NCI-H1694 (cell line): Measurements from ENCODE around the gene MMEL1.
A peak's percentile ranks its signal among the peaks of the same experiment; 100 is the strongest.

ENCODE experiments used
- DNase-seq: peaks from one replicate; lab custom pipeline; 2025; lab: John Stamatoyannopoulos, UW

Gene MMEL1

DNA sequence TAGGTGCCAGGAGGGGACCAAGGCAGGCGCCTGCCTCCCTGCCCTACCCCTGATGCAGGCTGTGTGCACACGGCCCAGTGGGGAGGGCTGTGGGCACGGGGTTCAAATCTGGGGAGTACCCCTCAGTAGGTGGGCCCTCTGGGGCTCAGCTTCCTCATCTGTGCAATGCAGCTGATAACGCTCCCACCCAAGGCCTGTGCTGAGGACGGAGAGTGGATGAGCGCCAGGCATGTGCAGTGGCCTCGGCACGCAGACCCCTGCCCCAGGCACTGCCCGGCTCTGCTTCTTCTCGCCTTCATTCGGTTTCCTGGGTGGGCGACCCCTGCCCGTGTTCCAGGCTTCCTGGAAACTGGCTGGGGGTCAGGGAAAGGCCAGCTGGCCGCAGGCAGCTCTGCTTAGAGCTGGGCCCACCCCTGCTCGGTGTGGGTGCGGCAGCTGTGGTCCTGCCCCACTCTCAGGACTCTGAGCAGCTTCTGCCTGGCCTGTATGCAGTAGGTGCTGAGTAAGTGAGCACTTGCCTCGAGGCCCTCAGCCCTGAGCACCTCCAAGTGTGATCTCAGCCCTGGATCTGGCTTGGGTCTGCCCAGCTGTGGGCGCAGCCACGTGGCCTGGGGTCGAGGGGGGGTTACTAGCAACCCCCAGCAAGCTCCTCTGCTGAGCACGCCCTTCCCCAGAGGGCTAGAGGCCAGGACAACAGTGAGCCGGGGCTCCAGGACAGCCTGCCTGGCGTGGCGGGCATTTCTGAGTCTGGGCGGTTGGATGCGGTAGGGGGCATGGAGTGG lies 88.5 kb downstream of the MMEL1 start:
- no peak for DNase-seq

DNA sequence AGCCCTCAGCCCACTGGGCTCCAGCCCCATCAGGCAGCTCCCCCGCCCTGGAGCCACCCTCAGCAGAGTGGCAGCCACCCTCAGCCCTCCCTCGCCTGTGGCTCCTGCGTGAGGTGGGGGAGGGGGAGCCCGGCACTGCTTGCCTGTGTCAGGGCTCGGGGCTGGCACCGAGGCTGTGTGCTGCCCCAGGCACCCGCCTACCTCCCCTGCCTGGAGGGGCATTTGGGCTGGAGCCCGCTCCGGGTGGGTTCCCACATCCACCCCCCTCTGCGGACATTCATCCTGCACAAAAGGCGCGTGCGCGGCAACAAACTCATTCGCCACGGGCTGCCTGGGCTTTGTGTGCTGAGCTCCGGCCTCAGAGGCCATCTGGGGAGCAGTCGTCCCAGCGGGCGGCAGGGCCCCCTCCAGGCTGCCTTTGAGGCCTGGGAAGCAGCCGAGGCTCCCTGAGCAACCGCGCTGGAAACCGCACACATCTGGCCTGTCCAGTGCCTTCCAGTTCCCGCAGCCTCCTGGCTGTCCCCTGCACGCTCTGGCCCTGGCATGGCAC lies 89.2 kb downstream of the MMEL1 start:
- peak; percentile 39 for DNase-seq

DNA sequence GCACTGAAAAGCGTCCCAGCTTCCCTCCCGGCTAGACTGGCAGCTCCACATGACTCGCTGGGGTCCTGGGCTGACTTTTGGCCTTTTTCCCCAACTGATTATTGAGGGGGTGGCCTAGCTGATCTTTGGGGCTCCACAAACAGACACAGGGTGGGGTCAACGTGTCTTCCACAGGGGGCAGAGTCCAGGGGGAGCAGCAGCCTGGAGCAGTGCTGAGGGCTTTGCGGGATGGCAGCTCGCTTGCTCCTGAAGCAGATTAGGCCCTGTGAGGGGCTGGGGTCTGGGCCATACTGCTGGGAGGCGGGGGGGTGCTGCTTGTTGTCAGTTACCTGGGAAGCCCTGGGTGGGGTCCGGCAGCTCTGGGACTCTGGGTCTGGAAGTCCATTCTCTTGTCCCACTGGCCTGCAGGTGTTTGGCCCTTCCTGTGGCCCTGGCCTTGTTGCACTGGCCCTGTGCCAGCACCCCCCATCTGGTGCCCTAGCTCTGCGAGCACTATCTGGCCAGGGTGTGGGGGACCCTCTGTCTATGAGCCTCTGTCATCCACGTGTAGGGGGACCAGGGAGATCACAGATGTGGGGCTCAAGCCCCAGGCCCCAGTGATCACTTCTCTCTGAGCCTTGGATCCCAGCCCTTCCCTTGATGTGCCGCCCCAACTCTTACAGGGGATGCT lies 90.4 kb downstream of the MMEL1 start:
- no peak for DNase-seq

DNA sequence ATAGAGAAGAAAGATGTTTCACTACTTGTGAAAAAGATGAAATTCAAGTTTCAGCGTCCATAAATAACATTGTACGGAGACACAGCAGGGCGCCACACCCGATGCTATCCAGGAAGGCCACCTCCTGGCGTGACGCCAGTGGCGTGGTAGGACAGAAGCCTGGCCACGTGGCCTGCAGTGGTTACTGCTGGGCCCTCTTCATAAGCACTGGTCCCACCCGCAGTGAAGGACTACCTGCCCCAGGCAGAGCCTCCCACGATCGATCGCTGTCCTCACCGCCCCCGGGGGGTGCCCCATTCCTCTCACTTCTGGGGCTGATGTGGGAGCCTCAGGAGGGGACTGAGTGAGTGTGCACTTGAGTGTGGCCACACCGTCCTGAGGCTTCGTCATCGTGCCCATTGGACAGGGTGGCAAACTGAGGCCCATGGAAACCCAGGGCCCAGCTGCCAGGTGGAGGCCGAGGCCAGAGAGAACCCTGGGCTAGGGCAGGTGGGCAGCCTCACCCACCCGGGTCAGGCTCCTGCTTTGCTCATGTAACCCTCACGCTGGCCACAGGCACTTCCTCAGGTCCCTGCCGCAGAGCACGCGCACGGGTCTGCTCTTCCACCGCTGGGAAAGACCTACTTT lies 91.1 kb downstream of the MMEL1 start:
- DNase-seq, result no peak

DNA sequence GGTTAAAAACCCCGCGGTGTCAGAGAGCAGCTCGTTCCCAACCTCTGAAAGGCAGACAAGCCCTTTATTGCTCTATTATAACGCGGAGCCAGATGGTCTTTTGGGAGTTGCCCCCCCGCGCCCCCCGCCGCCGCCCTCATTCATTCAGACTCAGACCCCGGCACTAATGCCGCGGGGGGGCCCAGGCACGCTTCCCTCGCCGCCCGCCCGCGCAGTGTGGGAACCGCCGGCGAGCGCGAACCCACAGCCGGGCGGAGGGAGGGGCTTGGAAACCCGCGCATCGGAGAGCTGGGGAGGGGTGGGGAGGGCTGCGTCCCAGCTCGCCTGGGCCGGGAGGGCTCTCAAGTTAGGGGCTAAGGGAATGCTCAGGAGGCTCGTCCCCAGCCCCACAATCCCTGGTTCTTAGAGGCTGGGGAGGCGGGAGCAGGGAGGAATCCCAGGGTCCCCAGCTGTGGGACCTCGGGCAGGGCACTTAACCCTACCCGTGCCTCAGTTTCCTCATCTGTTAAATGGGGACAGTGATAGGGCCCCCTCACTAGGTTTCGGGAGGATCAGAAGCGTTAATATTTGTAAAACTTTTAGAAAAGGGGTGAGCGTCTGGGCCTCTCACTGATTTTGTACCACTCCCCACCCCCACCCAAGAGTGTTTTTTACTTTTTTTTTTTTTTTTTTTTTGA lies 91.9 kb downstream of the MMEL1 start:
- DNase-seq, result peak; percentile 20
